Stomach (tissue), 4 donors: ENCODE results near the gene RNF213.

Experiments
- POLR2AphosphoS5 ChIP-seq, 3 donors: sonication (generic); formaldehyde crosslinking; IDR thresholded peaks; one replicate each; pipeline ENCODE4 v1.6.1; 2016; ENCODE audit warnings: antibody characterized with exemption in 3 of 3
- TF ChIP-seq, protein P1 (sequence below), 7 experiments: fragments of 450-650 bp in 4 of 7; fragments of 200-600 bp in 3 of 7; sonication (generic) in 3 of 7; IDR thresholded peaks; one replicate each; pipeline ENCODE4 v1.5.1; 2016 to 2019; ENCODE audit warnings: antibody characterized with exemption in 7 of 7, control low read depth in 2 of 7, mild to moderate bottlenecking in 1 of 7

GRCh38 chr17:80360396-80360795 lies 99.7 kb downstream of the RNF213 start:
- TF ChIP-seq, protein P1, sequence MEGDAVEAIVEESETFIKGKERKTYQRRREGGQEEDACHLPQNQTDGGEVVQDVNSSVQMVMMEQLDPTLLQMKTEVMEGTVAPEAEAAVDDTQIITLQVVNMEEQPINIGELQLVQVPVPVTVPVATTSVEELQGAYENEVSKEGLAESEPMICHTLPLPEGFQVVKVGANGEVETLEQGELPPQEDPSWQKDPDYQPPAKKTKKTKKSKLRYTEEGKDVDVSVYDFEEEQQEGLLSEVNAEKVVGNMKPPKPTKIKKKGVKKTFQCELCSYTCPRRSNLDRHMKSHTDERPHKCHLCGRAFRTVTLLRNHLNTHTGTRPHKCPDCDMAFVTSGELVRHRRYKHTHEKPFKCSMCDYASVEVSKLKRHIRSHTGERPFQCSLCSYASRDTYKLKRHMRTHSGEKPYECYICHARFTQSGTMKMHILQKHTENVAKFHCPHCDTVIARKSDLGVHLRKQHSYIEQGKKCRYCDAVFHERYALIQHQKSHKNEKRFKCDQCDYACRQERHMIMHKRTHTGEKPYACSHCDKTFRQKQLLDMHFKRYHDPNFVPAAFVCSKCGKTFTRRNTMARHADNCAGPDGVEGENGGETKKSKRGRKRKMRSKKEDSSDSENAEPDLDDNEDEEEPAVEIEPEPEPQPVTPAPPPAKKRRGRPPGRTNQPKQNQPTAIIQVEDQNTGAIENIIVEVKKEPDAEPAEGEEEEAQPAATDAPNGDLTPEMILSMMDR (IDR thresholded peaks at IDR 0.05), result no peak
- no peak for TF ChIP-seq POLR2AphosphoS5 (IDR thresholded peaks at IDR 0.05)
